HEK293 (cell line): ENCODE results near the gene CBLL2.

ENCODE experiments used
- CTCF ChIP-seq: fragments of 450-650 bp; formaldehyde crosslinking; IDR thresholded peaks from 2 replicates; pipeline ENCODE4 v1.5.1; 2016; ENCODE audit warnings: missing biosample characterization, missing genetic modification characterization
- KLF10 ChIP-seq: fragments of 450-650 bp; IDR thresholded peaks from 2 replicates; pipeline ENCODE4 v1.5.1; 2018; ENCODE audit warnings: missing biosample characterization, mild to moderate bottlenecking, missing genetic modification characterization
- KLF16 ChIP-seq: fragments of 450-650 bp; formaldehyde crosslinking; IDR thresholded peaks from 2 replicates; pipeline ENCODE4 v1.5.1; 2017; ENCODE audit warnings: missing biosample characterization, missing genetic modification characterization
- SCRT1 ChIP-seq: fragments of 450-650 bp; formaldehyde crosslinking; IDR thresholded peaks from 2 replicates; pipeline ENCODE4 v1.5.1; 2016; ENCODE audit warnings: missing biosample characterization, missing genetic modification characterization, borderline replicate concordance
- ZBTB7A ChIP-seq: fragments of 450-650 bp; formaldehyde crosslinking; IDR thresholded peaks from 2 replicates; pipeline ENCODE4 v1.5.1; 2016; ENCODE audit warnings: low read depth, missing biosample characterization, missing genetic modification characterization
- ZIC2 ChIP-seq: fragments of 450-650 bp; formaldehyde crosslinking; IDR thresholded peaks from 2 replicates; pipeline ENCODE4 v1.5.1; 2016; ENCODE audit warnings: missing biosample characterization, missing genetic modification characterization
- ZNF23 ChIP-seq: fragments of 450-650 bp; formaldehyde crosslinking; IDR thresholded peaks from 2 replicates; pipeline ENCODE4 v1.5.1; 2016; ENCODE audit warnings: missing biosample characterization, missing genetic modification characterization, borderline replicate concordance
- ZNF274 ChIP-seq, 2 experiments: fragments of 200-500 bp in 1 of 2; fragments of 450-650 bp in 1 of 2; sonication (Bioruptor generic) in 1 of 2; formaldehyde crosslinking in 1 of 2; IDR thresholded peaks; 2 replicates each; pipeline versions ENCODE4 v1.5.1 to v1.6.1; 2014 to 2016; ENCODE audit warnings: borderline replicate concordance in 1 of 2, inconsistent platforms in 1 of 2, low read length in 1 of 2, missing biosample characterization in 1 of 2, missing genetic modification characterization in 1 of 2
- ZNF585B ChIP-seq: fragments of 450-650 bp; formaldehyde crosslinking; IDR thresholded peaks from 2 replicates; pipeline ENCODE4 v1.5.1; 2016; ENCODE audit warnings: missing biosample characterization, missing genetic modification characterization
- ZNF785 ChIP-seq: fragments of 450-650 bp; formaldehyde crosslinking; IDR thresholded peaks from 2 replicates; pipeline ENCODE4 v1.5.1; 2016; ENCODE audit warnings: missing biosample characterization, missing genetic modification characterization
- ZSCAN18 ChIP-seq: fragments of 450-650 bp; formaldehyde crosslinking; IDR thresholded peaks from 2 replicates; pipeline ENCODE4 v1.5.1; 2016; ENCODE audit warnings: missing biosample characterization, missing genetic modification characterization

GRCh38 chrX:22246620-22247019 lies 26.1 kb upstream of the CBLL2 start:
- TF ChIP-seq CTCF (tag by site-specific recombination) (no peak), ZNF585B (tag by site-specific recombination) (no peak), KLF10 (tag by site-specific recombination) (no peak), ZNF785 (tag by site-specific recombination) (no peak), ZIC2 (tag by site-specific recombination) (no peak), ZNF23 (tag by site-specific recombination) (no peak), ZNF274 (IDR thresholded peaks at IDR 0.05; ENCODE audit: low read length) (no peak), ZNF274 (tag by site-specific recombination; IDR thresholded peaks at IDR 0.05; ENCODE audit: borderline replicate concordance) (no peak), ZBTB7A (tag by site-specific recombination) (no peak), KLF16 (no peak), ZSCAN18 (tag by site-specific recombination) (no peak), SCRT1 (tag by site-specific recombination) (no peak)
